ENCODE data around the gene KRTAP4-12. TPM values are rescaled to one million over a fixed set of nuclear protein-coding genes. Genes with fewer than 3 reads are reported as not detected.
"Not testable (repeated sequence)": the region's sequence is repeated elsewhere in the genome, so short reads cannot be mapped to it uniquely, and the experiment has no call there.

The KRTAP4-12 gene
- polyA plus RNA-seq, 1 donor (not counting 4 experiments of a cell fraction or from before 2014, with no cell fraction given): not detected

GRCh38 chr17:41103896-41104295 lies 20.1 kb downstream of the KRTAP4-12 start:
- Histone ChIP-seq H3K4me1 (ENCODE audit: control insufficient read depth, extremely low read depth, insufficient read depth, low read length) (peaks cover 21% of the 10 kb centered on the region), H3K9me3 (ENCODE audit: control insufficient read depth, low read depth, low read length) (no peaks in the 10 kb centered on the region), H3K27me3 (ENCODE audit: control insufficient read depth, extremely low read depth, insufficient read depth, low read length) (no peaks in the 10 kb centered on the region), H3K4me2 (ENCODE audit: control insufficient read depth, extremely low read depth, insufficient read depth, low read depth, low read length) (no peak overlapping the region), H3K36me3 (ENCODE audit: control insufficient read depth in 2 of 2, extremely low read depth in 1 of 2, insufficient read depth in 2 of 2, low read length in 2 of 2) (no peaks in the 10 kb centered on the region), H2AFZ (ENCODE audit: control insufficient read depth, low read length) (no peak overlapping the region), H4K20me1 (ENCODE audit: control insufficient read depth, extremely low read depth, insufficient read depth, low read length) (no peaks in the 10 kb centered on the region), H3K9ac (ENCODE audit: control insufficient read depth, extremely low read depth, insufficient read depth, low read length) (no peak overlapping the region), H3K27ac (ENCODE audit: control insufficient read depth, insufficient read depth, low read length) (peak overlapping the region; percentile 8), H3K79me2 (ENCODE audit: control insufficient read depth, insufficient read depth, low read length) (no peaks in the 10 kb centered on the region), H3K9me1 (ENCODE audit: control insufficient read depth, extremely low read depth, insufficient read depth, low read length) (no peaks in the 10 kb centered on the region), H3K4me3 (ENCODE audit: control insufficient read depth in 2 of 3, extremely low read depth in 1 of 3, insufficient read depth in 2 of 3, low read depth in 1 of 3, low read length in 3 of 3) (no peak overlapping the region)
- dilution Hi-C loops (cut with MboI; ENCODE audit: extremely low pct_ligation_motif_present, low sequenced_read_pairs): no loop called here
- DNase-seq (ENCODE audit: low read depth, low spot score): no peak
- TF ChIP-seq CTCF (optimal IDR thresholded peaks at IDR 0.05 in 1 of 3, IDR thresholded peaks at IDR 0.05 in 1 of 3, conservative IDR thresholded peaks at IDR 0.05 in 1 of 3; ENCODE audit: extremely low read depth in 1 of 3, insufficient read depth in 2 of 3, low read length in 3 of 3) (no peak), EZH2 (IDR thresholded peaks at IDR 0.05; ENCODE audit: low read length) (no peak)
- FAIRE-seq: no peak

GRCh38 chr17:41101586-41102259 lies 22.3 kb downstream of the KRTAP4-12 start, which contains the start of gene KRTAP4-16:
Gene KRTAP4-16, minus strand, starts transcription at chr17:41102209. Its CDS starts 0 bp downstream, at chr17:41102209.
- no peak within 1 kb of the TSS for H3K9ac ChIP-seq (ENCODE audit: control insufficient read depth, extremely low read depth, insufficient read depth, low read length)
- H3K9me1 ChIP-seq (ENCODE audit: control insufficient read depth, extremely low read depth, insufficient read depth, low read length): no peaks in the 10 kb centered on the region
- H3K4me3 ChIP-seq (ENCODE audit: control insufficient read depth in 2 of 3, extremely low read depth in 1 of 3, insufficient read depth in 2 of 3, low read depth in 1 of 3, low read length in 3 of 3): no peak within 1 kb of the TSS
- DNase-seq (ENCODE audit: low read depth, low spot score) (no peak), FAIRE-seq (no peak)
- no peaks in the 10 kb centered on the region for H3K27me3 ChIP-seq (ENCODE audit: control insufficient read depth, extremely low read depth, insufficient read depth, low read length)
- no peaks in the 10 kb centered on the region for H3K9me3 ChIP-seq (ENCODE audit: control insufficient read depth, low read depth, low read length)
- H3K79me2 ChIP-seq (ENCODE audit: control insufficient read depth, insufficient read depth, low read length): no peaks in the 10 kb centered on the region
- no peaks in the 10 kb centered on the region for H4K20me1 ChIP-seq (ENCODE audit: control insufficient read depth, extremely low read depth, insufficient read depth, low read length)
- H3K4me1 ChIP-seq (ENCODE audit: control insufficient read depth, extremely low read depth, insufficient read depth, low read length): peaks cover 32% of the 10 kb centered on the region
- no peak within 1 kb of the TSS for H3K4me2 ChIP-seq (ENCODE audit: control insufficient read depth, extremely low read depth, insufficient read depth, low read depth, low read length)
- dilution Hi-C loops (cut with MboI; ENCODE audit: extremely low pct_ligation_motif_present, low sequenced_read_pairs): no loop called here
- no peaks in the 10 kb centered on the region for H3K36me3 ChIP-seq (ENCODE audit: control insufficient read depth in 2 of 2, extremely low read depth in 1 of 2, insufficient read depth in 2 of 2, low read length in 2 of 2)
- TF ChIP-seq CTCF (optimal IDR thresholded peaks at IDR 0.05 in 1 of 3, IDR thresholded peaks at IDR 0.05 in 1 of 3, conservative IDR thresholded peaks at IDR 0.05 in 1 of 3; ENCODE audit: extremely low read depth in 1 of 3, insufficient read depth in 2 of 3, low read length in 3 of 3): no peak
- no peak for TF ChIP-seq EZH2 (IDR thresholded peaks at IDR 0.05; ENCODE audit: low read length)
- H2AFZ ChIP-seq (ENCODE audit: control insufficient read depth, low read length): no peak within 1 kb of the TSS
- no peak within 1 kb of the TSS for H3K27ac ChIP-seq (ENCODE audit: control insufficient read depth, insufficient read depth, low read length)

GRCh38 chr17:41099682-41100480 lies 24.1 kb downstream of the KRTAP4-12 start:
- H4K20me1 ChIP-seq (ENCODE audit: control insufficient read depth, extremely low read depth, insufficient read depth, low read length); H3K4me2 ChIP-seq (ENCODE audit: control insufficient read depth, extremely low read depth, insufficient read depth, low read depth, low read length); H3K27me3 ChIP-seq (ENCODE audit: control insufficient read depth, extremely low read depth, insufficient read depth, low read length); dilution Hi-C loops (cut with MboI; ENCODE audit: extremely low pct_ligation_motif_present, low sequenced_read_pairs); H3K9me1 ChIP-seq (ENCODE audit: control insufficient read depth, extremely low read depth, insufficient read depth, low read length); H3K4me3 ChIP-seq (ENCODE audit: control insufficient read depth in 2 of 3, extremely low read depth in 1 of 3, insufficient read depth in 2 of 3, low read depth in 1 of 3, low read length in 3 of 3); H3K9me3 ChIP-seq (ENCODE audit: control insufficient read depth, low read depth, low read length); H3K9ac ChIP-seq (ENCODE audit: control insufficient read depth, extremely low read depth, insufficient read depth, low read length); H3K36me3 ChIP-seq (ENCODE audit: control insufficient read depth in 2 of 2, extremely low read depth in 1 of 2, insufficient read depth in 2 of 2, low read length in 2 of 2); H3K79me2 ChIP-seq (ENCODE audit: control insufficient read depth, insufficient read depth, low read length); H2AFZ ChIP-seq (ENCODE audit: control insufficient read depth, low read length): not testable (repeated sequence)
- FAIRE-seq (peak; percentile 26), DNase-seq (ENCODE audit: low read depth, low spot score) (peak; percentile 92)
- Histone ChIP-seq H3K4me1 (ENCODE audit: control insufficient read depth, extremely low read depth, insufficient read depth, low read length) (peaks cover 33% of the 10 kb centered on the region), H3K27ac (ENCODE audit: control insufficient read depth, insufficient read depth, low read length) (peak overlapping the region; percentile 40)
